ENCODE data around the gene TNIK.

The TNIK gene

GRCh38 chr3:171181907-171182690 lies 278.1 kb downstream of the TNIK start:
- no peak for DNase-seq

- no peak for DNase-seq
These were observed 281.5 kb downstream of the TNIK start for GRCh38 chr3:171178714-171179113.

- DNase-seq = no peak
These were observed 282.7 kb downstream of the TNIK start for GRCh38 chr3:171177553-171177952.

- DNase-seq = no peak
These were observed 283.1 kb downstream of the TNIK start for GRCh38 chr3:171177056-171177455.

GRCh38 chr3:171176244-171176933 lies 283.8 kb downstream of the TNIK start:
- DNase-seq = no peak

- DNase-seq = no peak
These were observed 284.4 kb downstream of the TNIK start for GRCh38 chr3:171175741-171176234.

- no peak for DNase-seq
These were observed 286.5 kb downstream of the TNIK start for GRCh38 chr3:171173736-171174135.

GRCh38 chr3:171172070-171172469 lies 288.1 kb downstream of the TNIK start:
- DNase-seq = no peak

GRCh38 chr3:171169866-171170265 lies 290.3 kb downstream of the TNIK start:
- DNase-seq = no peak

- no peak for DNase-seq
These were observed 290.8 kb downstream of the TNIK start for GRCh38 chr3:171169443-171169842.

GRCh38 chr3:171168551-171168950 lies 291.7 kb downstream of the TNIK start:
- DNase-seq = no peak

GRCh38 chr3:171168086-171168485 lies 292.1 kb downstream of the TNIK start:
- no peak for DNase-seq

- DNase-seq = no peak
These were observed 294.2 kb downstream of the TNIK start for GRCh38 chr3:171165983-171166382.

GRCh38 chr3:171165499-171165921 lies 294.7 kb downstream of the TNIK start:
- DNase-seq = no peak

- no peak for DNase-seq
These were observed 296.1 kb downstream of the TNIK start for GRCh38 chr3:171164067-171164465.

GRCh38 chr3:171163101-171164066 lies 296.8 kb downstream of the TNIK start:
- no peak for DNase-seq

- no peak for DNase-seq
These were observed 299.9 kb downstream of the TNIK start for GRCh38 chr3:171160325-171160724.

GRCh38 chr3:171159822-171160157 lies 300.4 kb downstream of the TNIK start:
- DNase-seq = no peak

GRCh38 chr3:171159024-171159821 lies 301.0 kb downstream of the TNIK start:
- no peak for DNase-seq

GRCh38 chr3:171157980-171158379 lies 302.2 kb downstream of the TNIK start:
- DNase-seq = no peak

GRCh38 chr3:171157286-171157685 lies 302.9 kb downstream of the TNIK start:
- DNase-seq = no peak

- no peak for DNase-seq
These were observed 303.7 kb downstream of the TNIK start for GRCh38 chr3:171156401-171157010.

Measured in stimulated activated CD4-positive, alpha-beta T cell treated with anti-CD3 and anti-CD28 coated beads, Interleukin-4, amount 100 ng/mL, for 4 hours (primary cell).